Activated CD8-positive, alpha-beta T cell treated with anti-CD3 and anti-CD28 coated beads for 36 hours (primary cell): ENCODE measurements around the gene LANCL2. TPM values are rescaled to one million over a fixed set of nuclear protein-coding genes. Genes with fewer than 3 reads are reported as not detected.

Experiments used
- ATAC-seq: fragments of 200-7000 bp; cut with Tn5 transposase; one replicate; pipeline ENCODE4 v1.10.0; 2021; ENCODE audit warnings: mild to moderate bottlenecking, moderate library complexity
- CTCF ChIA-PET: fragments of 350-600 bp; sonication (Branson Sonifier 250); formaldehyde crosslinking; loops from one replicate; lab custom pipeline; 2021; ENCODE audit warnings: antibody characterized with exemption; lab: Charles Lee
- POLR2A ChIA-PET: fragments of 350-600 bp; sonication (Branson Sonifier 250); formaldehyde crosslinking; loops from one replicate; lab custom pipeline; 2021; ENCODE audit warnings: antibody characterized with exemption; lab: Charles Lee
- DNase-seq: peaks from one replicate; pipeline ENCODE4 v3.0.0-alpha.2; 2020
- H3K27ac Mint-ChIP-seq: one replicate; pipeline ENCODE4 v1.8.0; 2021; ENCODE audit warnings: mild to moderate bottlenecking, mixed read lengths
- H3K27me3 Mint-ChIP-seq: one replicate; pipeline ENCODE4 v1.8.0; 2021; ENCODE audit warnings: mixed read lengths
- H3K36me3 Mint-ChIP-seq: one replicate; pipeline ENCODE4 v1.8.0; 2021; ENCODE audit warnings: low read depth, mixed read lengths
- H3K4me1 Mint-ChIP-seq: one replicate; pipeline ENCODE4 v1.8.0; 2021; ENCODE audit warnings: low read depth, mixed read lengths
- H3K4me3 Mint-ChIP-seq: one replicate; pipeline ENCODE4 v1.8.0; 2021; ENCODE audit warnings: mild to moderate bottlenecking, moderate library complexity, mixed read lengths
- H3K9me3 Mint-ChIP-seq: one replicate; pipeline ENCODE4 v1.8.0; 2021; ENCODE audit warnings: mixed read lengths
- CTCF ChIP-seq: fragments of 200-600 bp; IDR thresholded peaks from one replicate; pipeline ENCODE4 v1.8.0; 2022; ENCODE audit warnings: antibody characterized with exemption, mild to moderate bottlenecking
- intact Hi-C: fragments of 100-400 bp; cut with micrococcal nuclease; formaldehyde crosslinking; loops from one replicate; pipeline ENCODE4 v1.10.0; 2022
- total RNA-seq, 2 experiments: library from RNA; stranded (reverse); gene quantifications; one replicate each; pipeline ENCODE4 v1.2.3, GENCODE V29; 2021

LANCL2 gene
- total RNA-seq, 2 experiments from 2014 or later, result 10.7 to 10.8 TPM

- H3K36me3 Mint-ChIP-seq, result no peaks in the 10 kb centered on the region
- H3K27me3 Mint-ChIP-seq, result peaks cover 4% of the 10 kb centered on the region
- ChIA-PET CTCF (no interaction called here), POLR2A (no interaction called here)
- H3K4me3 Mint-ChIP-seq, result no peak overlapping the region
- H3K4me1 Mint-ChIP-seq, result no peaks in the 10 kb centered on the region
- ATAC-seq (no peak), DNase-seq (no peak)
- no peak overlapping the region for H3K27ac Mint-ChIP-seq
- no peak for TF ChIP-seq CTCF
- no peaks in the 10 kb centered on the region for H3K9me3 Mint-ChIP-seq
- intact Hi-C loops, result no loop called here
These were observed 30.0 kb upstream of the LANCL2 start for GRCh38 chr7:55335151-55335550.

GRCh38 chr7:55335786-55336185, 29.4 kb upstream of the LANCL2 start:
- intact Hi-C loops, result no loop called here
- CTCF ChIA-PET, result interaction anchor here (1.0 to 1.2 kb wide), 2 partner anchors 21 to 81 kb away, joined by 3 read pairs; no protein-coding TSS in a partner anchor

GRCh38 chr7:55336540-55336939, 28.6 kb upstream of the LANCL2 start:
- Mint-ChIP-seq H3K4me3 (no peak overlapping the region), H3K27me3 (peaks cover 4% of the 10 kb centered on the region), H3K27ac (no peak overlapping the region), H3K4me1 (no peaks in the 10 kb centered on the region), H3K9me3 (no peaks in the 10 kb centered on the region), H3K36me3 (no peaks in the 10 kb centered on the region)
- DNase-seq, result no peak
- POLR2A ChIA-PET, result no interaction called here
- no peak for ATAC-seq
- CTCF ChIA-PET, result interaction anchor here (1.0 to 1.2 kb wide), 2 partner anchors 22 to 82 kb away, joined by 3 read pairs; no protein-coding TSS in a partner anchor
- no peak for TF ChIP-seq CTCF
- intact Hi-C loops, result no loop called here

More at GRCh38 chr7:55335786-55336185, 29.4 kb upstream of the LANCL2 start:
- Mint-ChIP-seq H3K4me3 (no peak overlapping the region), H3K9me3 (no peaks in the 10 kb centered on the region), H3K27me3 (peaks cover 4% of the 10 kb centered on the region), H3K27ac (no peak overlapping the region), H3K36me3 (no peaks in the 10 kb centered on the region), H3K4me1 (no peaks in the 10 kb centered on the region)
- DNase-seq, result no peak
- TF ChIP-seq CTCF, result no peak
- ATAC-seq, result no peak
- POLR2A ChIA-PET, result interaction anchor here (0.6 kb wide), 1 partner anchor 768 kb away, joined by 5 read pairs; no protein-coding TSS in a partner anchor

- ChIA-PET CTCF (no interaction called here), POLR2A (no interaction called here)
- Mint-ChIP-seq H3K4me3 (no peak overlapping the region), H3K9me3 (no peaks in the 10 kb centered on the region), H3K4me1 (no peaks in the 10 kb centered on the region), H3K27me3 (peaks cover 4% of the 10 kb centered on the region), H3K36me3 (no peaks in the 10 kb centered on the region), H3K27ac (no peak overlapping the region)
- intact Hi-C loops, result no loop called here
- no peak for TF ChIP-seq CTCF
- ATAC-seq, result no peak
- no peak for DNase-seq
These were observed 25.8 kb upstream of the LANCL2 start for GRCh38 chr7:55339033-55340000.

- H3K4me1 Mint-ChIP-seq, result no peaks in the 10 kb centered on the region
- no peaks in the 10 kb centered on the region for H3K36me3 Mint-ChIP-seq
- H3K9me3 Mint-ChIP-seq, result no peaks in the 10 kb centered on the region
- no peak overlapping the region for H3K4me3 Mint-ChIP-seq
- no peak for ATAC-seq
- peaks cover 2% of the 10 kb centered on the region for H3K27me3 Mint-ChIP-seq
- ChIA-PET POLR2A (no interaction called here), CTCF (no interaction called here)
- DNase-seq, result no peak
- TF ChIP-seq CTCF, result no peak
- H3K27ac Mint-ChIP-seq, result no peak overlapping the region
- intact Hi-C loops, result no loop called here
These were observed 22.8 kb upstream of the LANCL2 start for GRCh38 chr7:55342216-55342871.
